GM23248 (cell line): Measurements from ENCODE around the gene ABCC3.

Source experiments
- EZH2 ChIP-seq: fragments of 200-600 bp; sonication (generic); IDR thresholded peaks from 2 replicates; pipeline ENCODE4 v1.6.1; 2018; ENCODE audit warnings: antibody characterized with exemption, mild to moderate bottlenecking; ENCODE audit not compliant: insufficient read depth, poor library complexity, severe bottlenecking
- EZH2phosphoT487 ChIP-seq: fragments of 200-600 bp; sonication (generic); IDR thresholded peaks from 2 replicates; pipeline ENCODE4 v1.6.1; 2018; ENCODE audit warnings: antibody characterized with exemption, moderate library complexity, mild to moderate bottlenecking, low read depth; ENCODE audit not compliant: insufficient read depth

GRCh38 chr17:50728112-50728429 lies 93.4 kb downstream of the ABCC3 start:
- TF ChIP-seq EZH2 (no peak), EZH2phosphoT487 (no peak)
